GM12878 (cell line): ENCODE measurements around the gene CACNG5.

ENCODE experiments used
- ATF3 ChIP-seq: IDR thresholded peaks from 2 replicates; pipeline ENCODE4 v1.6.1; 2011; ENCODE audit warnings: low read depth, mild to moderate bottlenecking, low read length, moderate library complexity, borderline replicate concordance; ENCODE audit errors: extremely low read depth
- EZH2 ChIP-seq: IDR thresholded peaks from 2 replicates; pipeline ENCODE4 v1.6.1; 2012; ENCODE audit warnings: low read depth, mild to moderate bottlenecking, control low read depth, inconsistent platforms, low read length, borderline replicate concordance; ENCODE audit not compliant: control insufficient read depth
- MYC ChIP-seq: IDR thresholded peaks from 2 replicates; pipeline ENCODE4 v1.6.1; 2011; ENCODE audit warnings: mild to moderate bottlenecking, low read length, moderate library complexity, inconsistent platforms; ENCODE audit not compliant: insufficient read depth, insufficient replicate concordance, insufficient read length, severe bottlenecking
- REST ChIP-seq: IDR thresholded peaks from 2 replicates; pipeline ENCODE4 v1.6.1; 2012; ENCODE audit warnings: mild to moderate bottlenecking, low read depth, low read length
- ZBTB40 ChIP-seq: fragments of 450-650 bp; IDR thresholded peaks from 2 replicates; pipeline ENCODE4 v1.6.1; 2016; ENCODE audit warnings: mild to moderate bottlenecking, moderate library complexity, borderline replicate concordance

GRCh38 chr17:66920435-66920834, 85.5 kb downstream of the CACNG5 start:
- no peak for TF ChIP-seq ATF3
- no peak for TF ChIP-seq ZBTB40
- TF ChIP-seq MYC: no peak
- TF ChIP-seq EZH2: no peak
- no peak for TF ChIP-seq REST
